ENCODE results near the gene ALDH1A1. TPM values are rescaled to one million over a fixed set of nuclear protein-coding genes. Genes with fewer than 3 reads are reported as not detected.

ALDH1A1 gene
- total RNA-seq, 1 donor from 2014 or later: 1.5 TPM

DNA sequence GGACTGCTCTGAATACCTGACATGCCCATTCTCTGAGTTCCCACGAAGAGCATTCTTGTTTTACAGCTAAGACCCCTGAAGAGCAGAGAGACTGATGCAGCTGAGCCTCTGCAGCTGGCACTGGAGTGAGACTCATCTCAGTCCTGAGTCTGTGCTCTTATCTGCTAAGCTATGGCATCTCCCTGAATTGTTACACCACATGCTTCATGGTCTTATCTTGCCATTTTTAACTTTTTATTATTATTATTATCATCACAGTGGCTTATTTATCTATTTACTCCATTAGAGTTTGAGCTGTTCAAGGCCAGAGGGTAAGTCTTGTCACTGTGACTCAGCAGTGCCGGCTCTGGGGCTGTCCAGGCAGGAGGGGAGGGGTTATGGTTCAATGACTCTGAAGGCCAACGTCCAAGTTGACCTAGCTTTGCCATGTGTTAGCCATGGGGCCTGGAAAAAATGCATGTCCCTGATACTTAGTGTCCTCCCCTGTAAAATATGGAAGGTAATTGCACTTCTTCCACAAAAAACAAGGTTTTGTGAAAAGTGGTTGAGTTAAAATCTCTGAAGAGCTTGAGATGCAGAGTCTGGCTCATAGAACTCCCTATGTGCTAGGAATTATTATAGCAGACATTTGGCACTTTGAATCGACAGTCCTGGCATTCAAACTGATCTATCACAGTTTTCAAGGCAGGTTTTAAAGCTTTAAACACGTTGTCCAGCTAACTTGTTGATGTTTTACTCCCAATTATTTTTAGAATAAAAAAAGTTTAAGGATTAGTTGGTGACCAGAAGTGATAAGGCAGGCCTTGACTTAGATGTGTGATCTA, 94.6 kb downstream of the ALDH1A1 start:
- no peaks in the 10 kb centered on the region for H3K9me3 ChIP-seq (ENCODE audit: insufficient read depth, low read depth, low read length)
- Mint-ChIP-seq H3K9me3 (ENCODE audit: unreplicated experiment) (no peaks in the 10 kb centered on the region), H3K27me3 (ENCODE audit: low read depth, unreplicated experiment) (no peaks in the 10 kb centered on the region), H3K27ac (ENCODE audit: unreplicated experiment) (no peak overlapping the region), H3K4me1 (ENCODE audit: low read depth, unreplicated experiment) (peaks cover 8% of the 10 kb centered on the region), H3K36me3 (ENCODE audit: low read depth, unreplicated experiment) (no peaks in the 10 kb centered on the region), H3K4me3 (ENCODE audit: unreplicated experiment) (no peak overlapping the region)
- no peaks in the 10 kb centered on the region for H3K4me1 ChIP-seq (ENCODE audit: insufficient read depth, low read length)
- no peaks in the 10 kb centered on the region for H3K79me2 ChIP-seq (ENCODE audit: insufficient read depth, low read length)
- no peak overlapping the region for H3K4me3 ChIP-seq (ENCODE audit: insufficient read depth, low read depth, low read length)
- H3K36me3 ChIP-seq (ENCODE audit: insufficient read depth, low read length): no peaks in the 10 kb centered on the region
- no peaks in the 10 kb centered on the region for H3K27me3 ChIP-seq (ENCODE audit: insufficient read depth, low read length)
- no peak for DNase-seq (ENCODE audit: low read depth)
- H3K27ac ChIP-seq (ENCODE audit: low read depth, low read length): no peak overlapping the region
- FAIRE-seq: no peak
- no peaks in the 10 kb centered on the region for H4K20me1 ChIP-seq (ENCODE audit: insufficient read depth, low read length)
- no peak overlapping the region for H3K4me2 ChIP-seq (ENCODE audit: low read length)
- TF ChIP-seq, protein P1, sequence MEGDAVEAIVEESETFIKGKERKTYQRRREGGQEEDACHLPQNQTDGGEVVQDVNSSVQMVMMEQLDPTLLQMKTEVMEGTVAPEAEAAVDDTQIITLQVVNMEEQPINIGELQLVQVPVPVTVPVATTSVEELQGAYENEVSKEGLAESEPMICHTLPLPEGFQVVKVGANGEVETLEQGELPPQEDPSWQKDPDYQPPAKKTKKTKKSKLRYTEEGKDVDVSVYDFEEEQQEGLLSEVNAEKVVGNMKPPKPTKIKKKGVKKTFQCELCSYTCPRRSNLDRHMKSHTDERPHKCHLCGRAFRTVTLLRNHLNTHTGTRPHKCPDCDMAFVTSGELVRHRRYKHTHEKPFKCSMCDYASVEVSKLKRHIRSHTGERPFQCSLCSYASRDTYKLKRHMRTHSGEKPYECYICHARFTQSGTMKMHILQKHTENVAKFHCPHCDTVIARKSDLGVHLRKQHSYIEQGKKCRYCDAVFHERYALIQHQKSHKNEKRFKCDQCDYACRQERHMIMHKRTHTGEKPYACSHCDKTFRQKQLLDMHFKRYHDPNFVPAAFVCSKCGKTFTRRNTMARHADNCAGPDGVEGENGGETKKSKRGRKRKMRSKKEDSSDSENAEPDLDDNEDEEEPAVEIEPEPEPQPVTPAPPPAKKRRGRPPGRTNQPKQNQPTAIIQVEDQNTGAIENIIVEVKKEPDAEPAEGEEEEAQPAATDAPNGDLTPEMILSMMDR (IDR thresholded peaks at IDR 0.05; ENCODE audit: insufficient read depth, low read depth, low read length): no peak
- TF ChIP-seq EZH2 (IDR thresholded peaks at IDR 0.05; ENCODE audit: insufficient read depth, low read length): no peak
- no peak overlapping the region for H3K9ac ChIP-seq (ENCODE audit: low read length)
- no peak overlapping the region for H2AFZ ChIP-seq (ENCODE audit: low read depth, low read length)

DNA sequence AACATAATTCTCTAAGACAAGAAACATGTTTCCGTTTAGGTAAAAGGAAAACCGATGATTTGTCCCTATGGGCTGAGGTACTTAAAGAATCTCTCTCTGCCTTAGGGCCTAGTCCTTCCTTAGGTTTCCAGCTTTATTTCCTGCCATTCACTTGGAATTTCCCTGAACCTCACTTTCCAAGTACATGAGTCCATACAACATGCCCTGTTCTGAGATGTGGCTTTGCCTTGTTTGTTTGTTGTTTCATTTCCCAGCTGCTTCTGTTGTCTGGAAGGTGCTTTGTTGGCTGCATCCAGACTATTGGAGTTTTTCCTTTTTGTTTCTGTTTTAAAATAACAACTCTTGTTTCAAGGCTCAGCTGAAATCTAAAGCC, 95.2 kb downstream of the ALDH1A1 start:
- H3K9ac ChIP-seq (ENCODE audit: low read length): no peak overlapping the region
- no peak overlapping the region for H3K27ac ChIP-seq (ENCODE audit: low read depth, low read length)
- no peak overlapping the region for H3K4me3 ChIP-seq (ENCODE audit: insufficient read depth, low read depth, low read length)
- no peaks in the 10 kb centered on the region for H4K20me1 ChIP-seq (ENCODE audit: insufficient read depth, low read length)
- H3K4me2 ChIP-seq (ENCODE audit: low read length): no peak overlapping the region
- no peaks in the 10 kb centered on the region for H3K4me1 ChIP-seq (ENCODE audit: insufficient read depth, low read length)
- H3K9me3 ChIP-seq (ENCODE audit: insufficient read depth, low read depth, low read length): no peaks in the 10 kb centered on the region
- TF ChIP-seq EZH2 (IDR thresholded peaks at IDR 0.05; ENCODE audit: insufficient read depth, low read length): no peak
- H2AFZ ChIP-seq (ENCODE audit: low read depth, low read length): no peak overlapping the region
- Mint-ChIP-seq H3K4me1 (ENCODE audit: low read depth, unreplicated experiment) (peaks cover 8% of the 10 kb centered on the region), H3K9me3 (ENCODE audit: unreplicated experiment) (no peaks in the 10 kb centered on the region), H3K36me3 (ENCODE audit: low read depth, unreplicated experiment) (no peaks in the 10 kb centered on the region), H3K27me3 (ENCODE audit: low read depth, unreplicated experiment) (no peaks in the 10 kb centered on the region), H3K4me3 (ENCODE audit: unreplicated experiment) (no peak overlapping the region), H3K27ac (ENCODE audit: unreplicated experiment) (no peak overlapping the region)
- FAIRE-seq (no peak), DNase-seq (ENCODE audit: low read depth) (no peak)
- no peaks in the 10 kb centered on the region for H3K27me3 ChIP-seq (ENCODE audit: insufficient read depth, low read length)
- no peaks in the 10 kb centered on the region for H3K79me2 ChIP-seq (ENCODE audit: insufficient read depth, low read length)
- no peaks in the 10 kb centered on the region for H3K36me3 ChIP-seq (ENCODE audit: insufficient read depth, low read length)

DNA sequence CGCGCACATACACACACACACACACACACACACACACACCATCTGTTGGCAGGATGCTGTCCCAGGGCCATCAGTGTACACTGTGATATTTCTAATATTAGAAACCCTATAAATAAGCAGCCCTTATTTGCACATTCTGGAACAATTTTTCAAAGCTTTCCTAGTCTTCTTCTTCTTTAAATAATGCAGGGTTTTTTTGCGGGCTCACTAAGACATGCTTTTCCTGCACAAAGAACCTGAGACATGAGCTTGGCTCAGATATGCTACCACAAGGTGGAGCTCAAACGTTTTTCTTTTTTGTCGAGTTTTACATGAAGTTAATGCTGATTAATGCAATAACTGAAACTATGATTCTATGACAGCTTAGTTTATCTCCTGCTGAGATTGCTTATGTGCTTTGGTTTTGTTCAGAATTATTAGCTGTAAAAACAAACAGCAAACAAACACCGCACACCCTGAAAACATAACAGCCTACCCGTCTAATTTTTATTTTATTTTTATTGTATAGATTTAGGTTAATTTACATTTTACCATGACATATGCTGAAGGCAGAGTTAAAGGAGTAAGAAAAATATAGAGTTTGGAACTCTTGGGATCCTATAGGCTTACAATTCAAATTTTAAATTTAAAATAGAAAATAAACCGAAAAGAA, 95.8 kb downstream of the ALDH1A1 start:
- H3K27ac ChIP-seq (ENCODE audit: low read depth, low read length): no peak overlapping the region
- H3K4me1 ChIP-seq (ENCODE audit: insufficient read depth, low read length): no peaks in the 10 kb centered on the region
- no peak overlapping the region for H3K4me3 ChIP-seq (ENCODE audit: insufficient read depth, low read depth, low read length)
- peak; percentile 33 for DNase-seq (ENCODE audit: low read depth)
- H3K9me3 ChIP-seq (ENCODE audit: insufficient read depth, low read depth, low read length): no peaks in the 10 kb centered on the region
- no peak overlapping the region for H3K4me2 ChIP-seq (ENCODE audit: low read length)
- H2AFZ ChIP-seq (ENCODE audit: low read depth, low read length): no peak overlapping the region
- H4K20me1 ChIP-seq (ENCODE audit: insufficient read depth, low read length): no peaks in the 10 kb centered on the region
- TF ChIP-seq EZH2 (IDR thresholded peaks at IDR 0.05; ENCODE audit: insufficient read depth, low read length): no peak
- TF ChIP-seq, protein P1 (IDR thresholded peaks at IDR 0.05; ENCODE audit: insufficient read depth, low read depth, low read length): peak; percentile 85
- Mint-ChIP-seq H3K9me3 (ENCODE audit: unreplicated experiment) (no peaks in the 10 kb centered on the region), H3K36me3 (ENCODE audit: low read depth, unreplicated experiment) (no peaks in the 10 kb centered on the region), H3K4me3 (ENCODE audit: unreplicated experiment) (no peak overlapping the region), H3K27me3 (ENCODE audit: low read depth, unreplicated experiment) (no peaks in the 10 kb centered on the region), H3K4me1 (ENCODE audit: low read depth, unreplicated experiment) (peaks cover 8% of the 10 kb centered on the region), H3K27ac (ENCODE audit: unreplicated experiment) (no peak overlapping the region)
- H3K79me2 ChIP-seq (ENCODE audit: insufficient read depth, low read length): no peaks in the 10 kb centered on the region
- H3K9ac ChIP-seq (ENCODE audit: low read length): no peak overlapping the region
- FAIRE-seq: peak; percentile 37
- H3K27me3 ChIP-seq (ENCODE audit: insufficient read depth, low read length): no peaks in the 10 kb centered on the region
- no peaks in the 10 kb centered on the region for H3K36me3 ChIP-seq (ENCODE audit: insufficient read depth, low read length)

Measured in astrocyte (in vitro differentiated cells and primary cell).